Thyroid gland (tissue), 4 donors: ENCODE results near the gene PROM1. TPM values are rescaled to one million over a fixed set of nuclear protein-coding genes. Genes with fewer than 3 reads are reported as not detected.

Experiments
- DNase-seq, 2 donors: peaks; one replicate each; pipeline ENCODE4 v3.0.0-alpha.2; 2019
- H3K27ac ChIP-seq, 3 donors: fragments of 200-600 bp; sonication (generic); 1 replicate in 2 of 3; 2 replicates in 1 of 3; pipeline ENCODE4 v1.5.1; 2016 to 2019; ENCODE audit warnings: mild to moderate bottlenecking in 1 of 3, moderate library complexity in 1 of 3
- H3K27me3 ChIP-seq: fragments of 200-600 bp; sonication (generic); one replicate; pipeline ENCODE4 v1.5.1; 2019
- H3K36me3 ChIP-seq, 2 donors: fragments of 200-600 bp; sonication (generic); one replicate each; pipeline ENCODE4 v1.5.1; 2016 to 2019
- H3K4me1 ChIP-seq, 2 donors: fragments of 200-600 bp; sonication (generic); one replicate each; pipeline ENCODE4 v1.5.1; 2017 to 2019
- H3K4me3 ChIP-seq, 3 donors: fragments of 200-600 bp; sonication (generic); replicated peaks in 1 of 3; 1 replicate in 2 of 3; 2 replicates in 1 of 3; pipeline ENCODE4 v1.5.1; 2016; ENCODE audit warnings: mild to moderate bottlenecking in 1 of 3
- H3K9me3 ChIP-seq: fragments of 200-600 bp; sonication (generic); one replicate; pipeline ENCODE4 v1.5.1; 2017
- CTCF ChIP-seq, 6 experiments: fragments of 200-600 bp in 3 of 6; fragments of 450-650 bp in 3 of 6; sonication (generic) in 3 of 6; IDR thresholded peaks; one replicate each; pipeline ENCODE4 v1.5.1; 2016 to 2019; ENCODE audit warnings: antibody characterized with exemption in 6 of 6, mild to moderate bottlenecking in 2 of 6, inconsistent platforms in 1 of 6, moderate library complexity in 1 of 6
- POLR2A ChIP-seq, 2 donors: fragments of 450-650 bp; IDR thresholded peaks; one replicate each; pipeline ENCODE4 v1.6.1; 2017; ENCODE audit warnings: antibody characterized with exemption in 2 of 2, mild to moderate bottlenecking in 2 of 2, moderate library complexity in 1 of 2
- WGBS, 2 donors: methylation state at CpG; one replicate each; pipeline ENCODE4 v1.1.5; 2017; 5-methylcytosine and 5-hydroxymethylcytosine counted together
- intact Hi-C: fragments of 100-400 bp; cut with DNase I; formaldehyde crosslinking; loops from one replicate; pipeline ENCODE4 v1.15.1; 2023
- total RNA-seq, 4 donors: library from RNA; depleted of rRNA; stranded (reverse); fragments of >200 nt; gene quantifications; one replicate each; pipeline ENCODE4 v1.2.3, GENCODE V29; 2016

Gene PROM1
- total RNA-seq, 4 donors from 2014 or later: 0.67 to 9.9 (median 2.3) TPM

DNA sequence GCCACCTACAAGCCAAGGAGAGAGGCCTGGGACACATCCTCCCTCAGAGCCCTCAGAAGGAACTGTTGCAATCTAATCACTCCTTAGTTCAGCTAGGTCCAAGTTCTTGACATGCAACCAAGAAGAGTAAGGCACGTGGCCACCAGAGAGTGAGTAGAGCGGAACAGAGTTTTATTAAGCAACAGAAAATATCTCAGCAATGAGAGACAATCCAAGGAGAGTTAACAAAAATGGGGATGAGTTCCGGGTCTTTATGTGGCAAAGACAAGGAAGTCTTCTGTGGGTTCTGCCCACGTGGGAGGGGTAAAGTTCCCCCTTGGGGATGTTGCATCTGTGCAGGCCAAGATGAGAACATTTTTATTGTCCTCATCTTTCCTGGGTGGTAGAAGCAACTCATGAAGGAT is 38.5 kb upstream of the PROM1 start:
- 34 to 39% methylated on average over 4 of the region's 4 CpGs for WGBS, 2 donors

DNA sequence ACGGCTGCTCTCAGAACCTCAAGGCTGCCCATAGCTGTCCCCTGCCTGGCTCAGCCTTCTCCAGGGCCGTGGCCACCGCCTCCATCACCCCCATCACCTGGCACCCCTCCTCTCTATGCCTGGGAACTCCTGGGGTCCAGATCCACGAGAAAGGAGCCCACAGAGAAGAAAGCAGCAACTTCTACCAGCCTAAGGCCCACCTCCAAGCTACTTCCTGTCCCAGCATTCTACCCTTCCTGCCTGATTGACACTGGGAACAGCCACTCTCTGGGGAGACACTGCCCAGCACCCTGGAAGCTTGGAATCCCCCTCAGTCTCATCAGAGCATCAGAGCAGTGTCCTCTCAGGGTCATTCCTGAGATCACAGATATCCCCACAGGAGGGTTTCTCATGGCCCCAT is 36.9 kb upstream of the PROM1 start:
- Histone ChIP-seq H3K27me3 (no peaks in the 10 kb centered on the region), H3K27ac (peak overlapping the region in 1 of 3 donors; percentile 87), H3K4me1 (peaks cover 27 to 45% of the 10 kb centered on the region in 2 donors), H3K36me3 (no peaks in the 10 kb centered on the region), H3K4me3 (no peak overlapping the region), H3K9me3 (no peaks in the 10 kb centered on the region)
- DNase-seq: no peak
- WGBS, 2 donors: 87% methylated on average over 4 of the region's 4 CpGs
- intact Hi-C loops: no loop called here
- TF ChIP-seq POLR2A (IDR thresholded peaks at IDR 0.05): no peak
- TF ChIP-seq CTCF (IDR thresholded peaks at IDR 0.05): no peak

More for the DNA sequence above, 38.5 kb upstream of the PROM1 start:
- H3K9me3 ChIP-seq: no peaks in the 10 kb centered on the region
- no peaks in the 10 kb centered on the region for H3K27me3 ChIP-seq
- H3K4me1 ChIP-seq: peaks cover 22 to 34% of the 10 kb centered on the region in 2 donors
- no peak overlapping the region for H3K4me3 ChIP-seq
- DNase-seq: peak; percentile 76 to 81
- peak in 1 of 2 donors; percentile 42 for TF ChIP-seq POLR2A (IDR thresholded peaks at IDR 0.05)
- TF ChIP-seq CTCF (IDR thresholded peaks at IDR 0.05): no peak
- intact Hi-C loops: no loop called here
- H3K27ac ChIP-seq: peak overlapping the region; percentile 69 to 87 (median 79)
- H3K36me3 ChIP-seq: no peaks in the 10 kb centered on the region

GRCh38 chr4:16119981-16120380 is 36.2 kb upstream of the PROM1 start:
- no peak for DNase-seq
- Histone ChIP-seq H3K27ac (no peak overlapping the region), H3K9me3 (no peaks in the 10 kb centered on the region), H3K36me3 (no peaks in the 10 kb centered on the region), H3K27me3 (no peaks in the 10 kb centered on the region), H3K4me1 (peaks cover 27 to 45% of the 10 kb centered on the region in 2 donors), H3K4me3 (no peak overlapping the region)
- 86 to 97% methylated on average over 4 of the region's 4 CpGs for WGBS, 2 donors
- TF ChIP-seq POLR2A (IDR thresholded peaks at IDR 0.05): no peak
- no peak for TF ChIP-seq CTCF (IDR thresholded peaks at IDR 0.05)
- intact Hi-C loops: no loop called here

GRCh38 chr4:16118090-16118489 is 34.3 kb upstream of the PROM1 start:
- intact Hi-C loops: no loop called here
- no peak overlapping the region for H3K27ac ChIP-seq
- 27 to 34% methylated on average over 2 of the region's 2 CpGs for WGBS, 2 donors

DNA sequence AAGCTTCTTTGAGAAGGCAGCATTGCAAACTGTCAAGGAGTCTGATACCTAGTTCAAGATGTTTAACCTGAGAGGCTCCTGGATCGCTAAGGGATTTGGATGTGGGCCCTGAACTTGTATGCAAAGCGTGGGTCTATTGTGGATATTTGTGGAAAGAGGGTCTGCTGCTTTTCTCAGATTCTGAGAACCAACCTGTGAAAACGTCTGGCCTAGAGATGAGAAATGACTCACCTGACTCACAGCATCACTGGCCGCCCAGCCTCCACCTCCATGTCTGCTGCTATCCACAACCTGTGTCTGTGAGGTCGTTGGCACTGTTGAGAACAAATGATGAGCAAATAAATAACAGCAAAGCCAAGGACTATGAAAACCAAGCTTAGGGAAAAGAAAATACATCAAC is 33.3 kb upstream of the PROM1 start:
- Histone ChIP-seq H3K27me3 (no peaks in the 10 kb centered on the region), H3K9me3 (no peaks in the 10 kb centered on the region), H3K4me1 (peaks cover 16 to 26% of the 10 kb centered on the region in 2 donors), H3K4me3 (no peak overlapping the region), H3K27ac (peak overlapping the region in 1 of 3 donors; percentile 45), H3K36me3 (no peaks in the 10 kb centered on the region)
- no peak for DNase-seq
- TF ChIP-seq POLR2A (IDR thresholded peaks at IDR 0.05): no peak
- TF ChIP-seq CTCF (IDR thresholded peaks at IDR 0.05): no peak
- intact Hi-C loops: no loop called here
- WGBS, 2 donors: 78 to 82% methylated on average over 5 of the region's 5 CpGs

More at GRCh38 chr4:16118090-16118489, 34.3 kb upstream of the PROM1 start:
- no peak for TF ChIP-seq POLR2A (IDR thresholded peaks at IDR 0.05)
- no peak for TF ChIP-seq CTCF (IDR thresholded peaks at IDR 0.05)
- peak in 1 of 2 donors; percentile 23 for DNase-seq
- H3K9me3 ChIP-seq: no peaks in the 10 kb centered on the region
- peaks cover 24 to 36% of the 10 kb centered on the region in 2 donors for H3K4me1 ChIP-seq
- H3K36me3 ChIP-seq: no peaks in the 10 kb centered on the region
- no peaks in the 10 kb centered on the region for H3K27me3 ChIP-seq
- no peak overlapping the region for H3K4me3 ChIP-seq
